ENCODE data around the gene CCDC6.

CCDC6 gene

DNA sequence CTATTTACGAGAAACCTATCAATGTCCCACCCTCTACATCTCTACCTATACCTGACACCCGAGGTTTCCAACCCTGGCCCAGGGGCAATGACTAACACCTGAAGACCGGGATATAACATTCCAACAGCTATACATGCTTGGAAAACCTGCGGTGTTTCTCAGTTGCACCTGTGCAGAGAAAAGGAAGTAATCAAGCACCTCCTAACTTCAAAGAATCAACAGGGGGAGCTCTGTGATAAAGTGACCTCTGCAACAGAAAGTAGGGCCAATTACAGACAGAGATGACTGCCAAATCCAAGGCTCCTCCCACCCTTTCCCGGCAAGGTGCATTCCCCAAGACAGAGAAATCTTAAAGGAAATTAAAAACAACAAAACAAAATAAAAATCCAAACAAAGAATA is 41.3 kb downstream of the CCDC6 start:
- Histone ChIP-seq H3K4me3 (IDR thresholded peaks at IDR 0.05; ENCODE audit: insufficient read depth, low read depth, low read length) (no peak overlapping the region), H3K9ac (no peak overlapping the region), H3K79me2 (ENCODE audit: insufficient read depth, low read depth) (peaks cover 13% of the 10 kb centered on the region; the same call in 1 of the 2 replicates), H3K27me3 (ENCODE audit: insufficient read depth, low read depth) (no peaks in the 10 kb centered on the region), H3K4me2 (no peak overlapping the region), H3K27ac (no peak overlapping the region), H4K20me1 (ENCODE audit: insufficient read depth) (peaks cover 4% of the 10 kb centered on the region; the same call in 1 of the 2 replicates), H2AFZ (ENCODE audit: low read depth) (no peak overlapping the region), H3K4me1 (ENCODE audit: low read depth, poor library complexity, severe bottlenecking) (no peaks in the 10 kb centered on the region), H3K36me3 (ENCODE audit: insufficient read depth) (no peaks in the 10 kb centered on the region)
- TF ChIP-seq, protein P1, sequence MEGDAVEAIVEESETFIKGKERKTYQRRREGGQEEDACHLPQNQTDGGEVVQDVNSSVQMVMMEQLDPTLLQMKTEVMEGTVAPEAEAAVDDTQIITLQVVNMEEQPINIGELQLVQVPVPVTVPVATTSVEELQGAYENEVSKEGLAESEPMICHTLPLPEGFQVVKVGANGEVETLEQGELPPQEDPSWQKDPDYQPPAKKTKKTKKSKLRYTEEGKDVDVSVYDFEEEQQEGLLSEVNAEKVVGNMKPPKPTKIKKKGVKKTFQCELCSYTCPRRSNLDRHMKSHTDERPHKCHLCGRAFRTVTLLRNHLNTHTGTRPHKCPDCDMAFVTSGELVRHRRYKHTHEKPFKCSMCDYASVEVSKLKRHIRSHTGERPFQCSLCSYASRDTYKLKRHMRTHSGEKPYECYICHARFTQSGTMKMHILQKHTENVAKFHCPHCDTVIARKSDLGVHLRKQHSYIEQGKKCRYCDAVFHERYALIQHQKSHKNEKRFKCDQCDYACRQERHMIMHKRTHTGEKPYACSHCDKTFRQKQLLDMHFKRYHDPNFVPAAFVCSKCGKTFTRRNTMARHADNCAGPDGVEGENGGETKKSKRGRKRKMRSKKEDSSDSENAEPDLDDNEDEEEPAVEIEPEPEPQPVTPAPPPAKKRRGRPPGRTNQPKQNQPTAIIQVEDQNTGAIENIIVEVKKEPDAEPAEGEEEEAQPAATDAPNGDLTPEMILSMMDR (conservative IDR thresholded peaks at IDR 0.05; ENCODE audit: low read depth, low read length): peak; percentile 51

- H3K4me3 ChIP-seq (IDR thresholded peaks at IDR 0.05; ENCODE audit: insufficient read depth, low read depth, low read length): no peak overlapping the region
- no peaks in the 10 kb centered on the region for H3K4me1 ChIP-seq (ENCODE audit: low read depth, poor library complexity, severe bottlenecking)
- H3K27me3 ChIP-seq (ENCODE audit: insufficient read depth, low read depth): no peaks in the 10 kb centered on the region
- H4K20me1 ChIP-seq (ENCODE audit: insufficient read depth): peaks cover 4% of the 10 kb centered on the region; the same call in 1 of the 2 replicates
- no peak overlapping the region for H3K4me2 ChIP-seq
- no peak overlapping the region for H3K9ac ChIP-seq
- H3K36me3 ChIP-seq (ENCODE audit: insufficient read depth): no peaks in the 10 kb centered on the region
- peaks cover 13% of the 10 kb centered on the region; the same call in 1 of the 2 replicates for H3K79me2 ChIP-seq (ENCODE audit: insufficient read depth, low read depth)
- TF ChIP-seq, protein P1 (conservative IDR thresholded peaks at IDR 0.05; ENCODE audit: low read depth, low read length): no peak
- H2AFZ ChIP-seq (ENCODE audit: low read depth): no peak overlapping the region
- no peak overlapping the region for H3K27ac ChIP-seq
Measured at GRCh38 chr10:59864141-59864962, 42.0 kb downstream of the CCDC6 start.

- no peaks in the 10 kb centered on the region; the same call in 1 of the 2 replicates for H4K20me1 ChIP-seq (ENCODE audit: insufficient read depth)
- no peak overlapping the region for H3K27ac ChIP-seq
- H3K27me3 ChIP-seq (ENCODE audit: insufficient read depth, low read depth): no peaks in the 10 kb centered on the region
- H3K4me1 ChIP-seq (ENCODE audit: low read depth, poor library complexity, severe bottlenecking): no peaks in the 10 kb centered on the region
- TF ChIP-seq, protein P1 (conservative IDR thresholded peaks at IDR 0.05; ENCODE audit: low read depth, low read length): no peak
- peaks cover 5% of the 10 kb centered on the region; the same call in 1 of the 2 replicates for H3K79me2 ChIP-seq (ENCODE audit: insufficient read depth, low read depth)
- no peak overlapping the region for H2AFZ ChIP-seq (ENCODE audit: low read depth)
- H3K9ac ChIP-seq: no peak overlapping the region
- no peaks in the 10 kb centered on the region for H3K36me3 ChIP-seq (ENCODE audit: insufficient read depth)
- no peak overlapping the region for H3K4me3 ChIP-seq (IDR thresholded peaks at IDR 0.05; ENCODE audit: insufficient read depth, low read depth, low read length)
- no peak overlapping the region for H3K4me2 ChIP-seq
Measured at GRCh38 chr10:59859570-59859969, 46.8 kb downstream of the CCDC6 start.

DNA sequence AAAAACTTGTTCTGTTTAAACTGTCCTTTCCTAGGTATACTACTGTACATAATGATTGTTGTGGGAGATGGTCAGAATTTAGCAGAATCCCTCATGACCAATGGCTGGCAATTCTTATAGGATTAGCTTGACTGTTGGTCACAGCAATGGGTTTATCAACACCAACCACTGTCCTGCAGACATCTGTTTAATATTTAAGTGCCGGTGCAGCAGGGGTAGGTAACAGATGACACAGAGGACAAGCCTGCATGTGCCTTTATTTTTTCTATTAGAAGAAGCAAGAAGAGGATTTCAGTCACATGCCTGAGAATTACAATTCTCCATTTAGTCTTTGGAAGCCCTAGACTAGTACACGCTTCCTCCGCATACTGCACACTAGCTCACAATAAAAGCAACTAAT is 48.4 kb downstream of the CCDC6 start:
- peaks cover 5% of the 10 kb centered on the region; the same call in 1 of the 2 replicates for H3K79me2 ChIP-seq (ENCODE audit: insufficient read depth, low read depth)
- H2AFZ ChIP-seq (ENCODE audit: low read depth): no peak overlapping the region
- no peaks in the 10 kb centered on the region for H3K27me3 ChIP-seq (ENCODE audit: insufficient read depth, low read depth)
- H3K9ac ChIP-seq: no peak overlapping the region
- H4K20me1 ChIP-seq (ENCODE audit: insufficient read depth): no peaks in the 10 kb centered on the region
- H3K4me3 ChIP-seq (IDR thresholded peaks at IDR 0.05; ENCODE audit: insufficient read depth, low read depth, low read length): no peak overlapping the region
- no peaks in the 10 kb centered on the region for H3K4me1 ChIP-seq (ENCODE audit: low read depth, poor library complexity, severe bottlenecking)
- no peaks in the 10 kb centered on the region for H3K36me3 ChIP-seq (ENCODE audit: insufficient read depth)
- no peak overlapping the region for H3K27ac ChIP-seq
- no peak overlapping the region for H3K4me2 ChIP-seq
- TF ChIP-seq, protein P1 (conservative IDR thresholded peaks at IDR 0.05; ENCODE audit: low read depth, low read length): no peak

Data from KMS-11 (cell line).